Heart left ventricle (tissue), 13 donors: ENCODE results near the gene TRERF1.

Source experiments
- POLR2A ChIP-seq, 2 donors: fragments of 450-650 bp; IDR thresholded peaks; one replicate each; pipeline ENCODE4 v1.6.1; 2017; ENCODE audit warnings: antibody characterized with exemption in 2 of 2, mild to moderate bottlenecking in 2 of 2, moderate library complexity in 2 of 2
- TF ChIP-seq, protein P1 (sequence below), 12 donors: fragments of 200-600 bp; sonication (generic) in 4 of 12; IDR thresholded peaks; one replicate each; pipeline versions ENCODE4 v1.5.0 to v1.8.0; 2018 to 2022; ENCODE audit warnings: antibody characterized with exemption in 12 of 12, mild to moderate bottlenecking in 5 of 12
- donor health status: ischemic (EF 13 %, LVEDD 7.1; RV severe dilation, severe dysfunction).
- donor health status: DM: no; HTN: yes; CAD: no.
- donor health status: DM: no; HTN: no; CAD: no.
- donor health status: ischemic (EF 25% LVEDD 6.9; RV normal size, moderate dysfunction).
- donor health status: ischemic (EF 25% LVEDD 5.7; RV mildly dilated, moderate dysfunction).
- donor health status: ischemic (EF 35%, LVEDD 5.7; RV mildly dilated, moderate dysfunction).
- donor health status: nonischemic (EF 11% LVEDD 7.7; RV severe dilation, severe dysfunction).
- donor health status: DM: yes; HTN: yes; CAD: no.
- donor health status: PGD.
- donor health status: ischemic (EF 29% LVEDD 5.4; RV normal size, mild dysfunction).
- donor health status: nonischemic (EF 23%, LVEDD 6.1; RV moderate dilation, normal function).

- TF ChIP-seq, protein P1, sequence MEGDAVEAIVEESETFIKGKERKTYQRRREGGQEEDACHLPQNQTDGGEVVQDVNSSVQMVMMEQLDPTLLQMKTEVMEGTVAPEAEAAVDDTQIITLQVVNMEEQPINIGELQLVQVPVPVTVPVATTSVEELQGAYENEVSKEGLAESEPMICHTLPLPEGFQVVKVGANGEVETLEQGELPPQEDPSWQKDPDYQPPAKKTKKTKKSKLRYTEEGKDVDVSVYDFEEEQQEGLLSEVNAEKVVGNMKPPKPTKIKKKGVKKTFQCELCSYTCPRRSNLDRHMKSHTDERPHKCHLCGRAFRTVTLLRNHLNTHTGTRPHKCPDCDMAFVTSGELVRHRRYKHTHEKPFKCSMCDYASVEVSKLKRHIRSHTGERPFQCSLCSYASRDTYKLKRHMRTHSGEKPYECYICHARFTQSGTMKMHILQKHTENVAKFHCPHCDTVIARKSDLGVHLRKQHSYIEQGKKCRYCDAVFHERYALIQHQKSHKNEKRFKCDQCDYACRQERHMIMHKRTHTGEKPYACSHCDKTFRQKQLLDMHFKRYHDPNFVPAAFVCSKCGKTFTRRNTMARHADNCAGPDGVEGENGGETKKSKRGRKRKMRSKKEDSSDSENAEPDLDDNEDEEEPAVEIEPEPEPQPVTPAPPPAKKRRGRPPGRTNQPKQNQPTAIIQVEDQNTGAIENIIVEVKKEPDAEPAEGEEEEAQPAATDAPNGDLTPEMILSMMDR (IDR thresholded peaks at IDR 0.05) = no peak
- no peak for TF ChIP-seq POLR2A (IDR thresholded peaks at IDR 0.05)
Measured at GRCh38 chr6:42292004-42292740, 159.6 kb downstream of the TRERF1 start.
